DMS114 treated with DMSO at 0.1 percent for 48 hours (cell line): ENCODE data around the gene MALAT1.
A peak's percentile ranks its signal among the peaks of the same experiment; 100 is the strongest.
"Not testable (repeated sequence)": the region's sequence is repeated elsewhere in the genome, so short reads cannot be mapped to it uniquely, and the experiment has no call there.

Source experiments
- DNase-seq: peaks from one replicate; lab custom pipeline; 2025; ENCODE audit not compliant: unreplicated experiment; lab: John Stamatoyannopoulos, UW

The MALAT1 gene

GRCh38 chr11:65497141-65498041, 1.5 kb upstream of the MALAT1 start:
- peak; percentile 99 for DNase-seq

GRCh38 chr11:65498042-65498726, 661 bp upstream of the MALAT1 start:
- DNase-seq = peak; percentile 82

GRCh38 chr11:65498727-65498976, 193 bp upstream of the MALAT1 start:
- DNase-seq = no peak

- no peak for DNase-seq
Measured at GRCh38 chr11:65499713-65500386, 1.0 kb downstream of the MALAT1 start.

- no peak for DNase-seq
Measured at GRCh38 chr11:65500387-65501185, 1.7 kb downstream of the MALAT1 start.

GRCh38 chr11:65501186-65501471, 2.3 kb downstream of the MALAT1 start:
- no peak for DNase-seq

- DNase-seq = no peak
Measured at GRCh38 chr11:65501472-65502273, 2.8 kb downstream of the MALAT1 start.

- no peak for DNase-seq
Measured at GRCh38 chr11:65502274-65502554, 3.4 kb downstream of the MALAT1 start.

- DNase-seq = no peak
Measured at GRCh38 chr11:65502555-65503367, 3.9 kb downstream of the MALAT1 start.

GRCh38 chr11:65503368-65503948, 4.6 kb downstream of the MALAT1 start:
- DNase-seq = no peak

GRCh38 chr11:65503949-65504673, 5.3 kb downstream of the MALAT1 start:
- DNase-seq = peak; percentile 64

GRCh38 chr11:65504674-65505465, 6.0 kb downstream of the MALAT1 start:
- no peak for DNase-seq

- DNase-seq = peak; percentile 59
Measured at GRCh38 chr11:65505466-65506289, 6.8 kb downstream of the MALAT1 start.

- DNase-seq = no peak
Measured at GRCh38 chr11:65506290-65506771, 7.5 kb downstream of the MALAT1 start.

GRCh38 chr11:65506772-65507505, 8.1 kb downstream of the MALAT1 start:
- DNase-seq = peak; percentile 77

- DNase-seq = not testable (repeated sequence)
Measured at GRCh38 chr11:65512311-65512710, 13.5 kb downstream of the MALAT1 start.
